GM12873 (cell line): ENCODE data around the gene RMI2.

Experiments
- TF ChIP-seq, protein P1 (sequence below): IDR thresholded peaks from 2 replicates; pipeline ENCODE4 v1.5.1; 2012; ENCODE audit warnings: low read depth, mild to moderate bottlenecking, moderate library complexity, low read length, control low read depth; ENCODE audit not compliant: insufficient read depth; ENCODE audit errors: missing control alignments

RMI2 gene

DNA sequence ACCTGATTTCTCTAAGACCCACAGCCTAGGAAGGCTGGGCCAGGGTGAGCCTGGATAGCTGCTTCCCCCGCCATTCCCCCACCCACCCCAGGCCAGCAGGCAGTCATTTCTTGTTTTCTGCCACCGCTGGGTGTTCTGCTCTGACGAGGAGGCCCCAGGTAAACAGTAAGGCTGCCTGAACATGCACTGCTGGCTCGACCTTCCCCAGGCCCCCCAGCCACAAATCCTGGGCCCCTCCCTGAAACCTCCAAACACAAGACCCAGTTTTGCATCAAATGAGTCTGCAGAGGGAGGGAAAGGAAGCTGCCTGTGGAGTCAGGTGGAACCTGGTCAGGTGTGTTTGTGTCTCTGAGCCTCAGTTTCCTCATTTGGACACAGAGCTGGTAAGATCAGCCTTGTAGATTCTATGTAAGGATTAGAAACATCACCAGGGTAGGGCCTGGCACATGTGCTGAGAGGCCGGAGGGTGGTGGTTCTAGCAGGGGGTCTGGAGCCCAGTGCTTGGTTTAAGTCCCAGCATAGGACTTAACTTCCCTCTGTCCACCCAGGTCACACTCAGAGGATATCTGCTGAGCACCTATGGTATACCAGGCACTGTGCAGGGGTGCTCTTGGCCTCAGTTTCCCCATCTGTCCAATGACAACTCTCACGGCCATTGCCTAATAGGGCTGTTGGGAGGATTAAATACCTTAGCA lies 45.2 kb upstream of the RMI2 start:
- TF ChIP-seq, protein P1, sequence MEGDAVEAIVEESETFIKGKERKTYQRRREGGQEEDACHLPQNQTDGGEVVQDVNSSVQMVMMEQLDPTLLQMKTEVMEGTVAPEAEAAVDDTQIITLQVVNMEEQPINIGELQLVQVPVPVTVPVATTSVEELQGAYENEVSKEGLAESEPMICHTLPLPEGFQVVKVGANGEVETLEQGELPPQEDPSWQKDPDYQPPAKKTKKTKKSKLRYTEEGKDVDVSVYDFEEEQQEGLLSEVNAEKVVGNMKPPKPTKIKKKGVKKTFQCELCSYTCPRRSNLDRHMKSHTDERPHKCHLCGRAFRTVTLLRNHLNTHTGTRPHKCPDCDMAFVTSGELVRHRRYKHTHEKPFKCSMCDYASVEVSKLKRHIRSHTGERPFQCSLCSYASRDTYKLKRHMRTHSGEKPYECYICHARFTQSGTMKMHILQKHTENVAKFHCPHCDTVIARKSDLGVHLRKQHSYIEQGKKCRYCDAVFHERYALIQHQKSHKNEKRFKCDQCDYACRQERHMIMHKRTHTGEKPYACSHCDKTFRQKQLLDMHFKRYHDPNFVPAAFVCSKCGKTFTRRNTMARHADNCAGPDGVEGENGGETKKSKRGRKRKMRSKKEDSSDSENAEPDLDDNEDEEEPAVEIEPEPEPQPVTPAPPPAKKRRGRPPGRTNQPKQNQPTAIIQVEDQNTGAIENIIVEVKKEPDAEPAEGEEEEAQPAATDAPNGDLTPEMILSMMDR = no peak

DNA sequence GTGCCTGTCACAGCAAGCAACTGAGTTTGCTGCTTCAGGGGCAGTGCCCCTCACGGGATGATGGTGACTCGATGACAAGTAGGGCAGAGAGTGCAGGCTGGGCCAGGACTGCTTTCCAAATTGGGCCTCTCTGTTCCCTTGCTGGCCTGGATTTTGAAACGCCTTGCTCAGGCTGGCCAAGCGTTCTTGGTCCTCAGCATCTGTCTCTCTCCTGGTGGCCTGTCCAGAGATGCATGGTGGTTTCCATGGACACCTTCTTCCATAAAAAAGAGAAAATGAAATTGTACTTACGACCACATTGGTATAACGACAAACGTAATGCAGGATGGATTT lies 44.7 kb upstream of the RMI2 start:
- TF ChIP-seq, protein P1 = no peak

DNA sequence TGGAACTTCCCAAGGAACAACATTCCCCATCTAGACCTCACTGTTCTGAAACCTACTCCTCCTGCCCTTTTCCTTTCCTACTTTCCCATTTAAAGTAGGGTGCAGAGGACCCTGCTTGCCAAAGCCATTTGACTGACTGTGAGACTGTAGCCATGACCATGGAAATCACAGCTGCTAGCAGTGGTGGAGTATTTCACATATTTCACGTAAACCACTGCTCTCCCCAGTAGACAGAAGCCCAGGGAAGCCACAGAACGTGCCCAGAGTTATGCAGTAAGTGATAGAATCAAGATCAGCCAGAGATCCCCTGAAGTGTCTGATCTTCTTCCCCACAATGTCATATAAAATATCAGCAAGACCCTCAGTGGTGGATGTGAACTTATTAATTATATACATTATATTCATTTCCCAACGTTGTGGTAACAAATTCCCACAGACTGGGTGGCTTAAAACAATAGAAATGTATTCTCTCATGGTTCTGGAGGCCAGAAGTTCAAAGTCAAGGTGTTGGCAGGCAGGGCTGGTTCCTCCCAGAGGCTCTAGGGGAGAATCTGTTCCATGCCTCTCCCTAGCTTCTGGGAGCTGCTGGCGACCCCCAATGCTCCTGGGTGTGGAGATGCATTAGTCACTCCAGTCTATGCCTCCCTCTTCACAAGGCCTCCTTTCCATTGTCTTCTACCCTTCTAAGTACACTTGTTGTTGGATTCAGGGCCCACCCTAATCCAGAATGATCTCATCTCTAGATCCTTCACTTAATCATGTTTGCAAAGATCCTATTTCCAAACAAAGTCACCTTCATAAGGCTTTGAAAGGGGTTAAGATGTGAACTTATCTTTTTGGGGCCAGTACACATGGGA lies 43.4 kb upstream of the RMI2 start:
- TF ChIP-seq, protein P1 = no peak

DNA sequence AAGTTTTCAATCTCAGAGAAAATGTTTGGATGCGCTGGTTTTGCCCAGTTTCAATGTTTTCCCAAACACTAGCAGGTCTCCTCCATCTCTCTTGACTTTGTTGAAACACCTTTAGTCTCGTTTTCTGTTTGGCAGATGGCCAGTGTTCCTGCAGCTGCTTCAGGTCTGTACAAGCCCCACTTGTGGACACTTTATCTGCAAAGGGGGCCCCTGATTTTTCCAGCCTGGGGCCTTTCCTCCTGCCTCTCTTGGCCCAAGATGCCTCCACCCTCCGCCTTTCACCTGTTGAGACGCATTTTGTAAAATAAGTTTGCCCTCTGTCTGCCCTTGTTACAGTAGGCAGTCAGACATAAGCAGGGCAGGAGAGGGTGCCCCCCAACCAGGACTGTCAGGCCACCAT lies 42.3 kb upstream of the RMI2 start:
- TF ChIP-seq, protein P1 = no peak

DNA sequence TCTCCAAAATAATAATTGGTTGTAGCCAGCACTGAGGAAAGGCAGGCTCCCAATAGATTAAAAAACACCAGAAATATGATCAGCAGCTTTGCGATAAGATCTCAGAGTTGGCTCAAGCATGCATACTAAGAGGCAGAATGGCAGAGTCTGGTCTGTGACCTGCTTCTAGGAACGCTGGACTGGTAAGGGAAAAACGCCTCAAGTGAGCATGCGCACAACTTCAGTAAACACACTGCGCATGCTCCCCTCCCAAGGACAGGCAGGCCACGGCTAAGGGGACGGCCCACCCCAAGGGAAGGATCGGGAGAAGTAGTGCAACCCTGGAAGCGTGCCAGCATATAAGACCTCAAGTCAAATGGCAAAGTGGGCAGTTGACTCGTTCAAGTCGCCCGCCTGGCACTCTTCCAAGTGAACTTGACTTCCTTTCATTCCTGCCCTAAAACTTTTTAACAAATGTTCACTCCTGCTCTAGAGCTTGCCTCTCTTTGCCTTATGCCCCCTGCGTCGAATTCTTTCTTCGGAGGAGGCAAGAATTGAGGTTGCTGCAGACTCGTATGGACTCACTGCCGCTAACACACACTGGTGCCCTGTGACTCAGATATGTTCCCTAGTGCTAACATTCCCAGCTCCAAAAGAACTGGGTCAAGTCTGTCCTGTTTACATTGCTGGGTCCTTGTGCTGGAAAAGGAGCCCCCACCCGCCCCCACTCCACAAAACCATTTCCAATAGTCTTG lies 41.7 kb upstream of the RMI2 start:
- TF ChIP-seq, protein P1 = no peak

DNA sequence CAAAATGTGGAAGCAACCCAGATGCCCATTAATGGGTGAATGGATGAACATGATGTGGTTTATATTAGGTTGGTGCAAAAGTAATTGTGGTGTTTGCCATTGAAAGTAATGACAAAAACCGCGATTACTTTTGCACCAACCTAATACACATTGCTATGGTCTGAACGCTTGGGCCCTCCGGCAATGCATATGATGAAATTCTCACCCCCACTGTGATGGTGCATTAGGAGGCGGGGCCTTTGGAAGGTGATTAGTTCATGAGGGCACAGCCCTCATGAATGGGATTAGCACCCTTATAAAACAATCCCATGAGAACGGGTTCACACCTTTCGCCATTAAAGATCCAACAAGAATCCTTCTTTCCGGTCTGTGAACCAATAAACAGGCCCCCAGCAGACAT lies 38.9 kb upstream of the RMI2 start:
- TF ChIP-seq, protein P1 = no peak

DNA sequence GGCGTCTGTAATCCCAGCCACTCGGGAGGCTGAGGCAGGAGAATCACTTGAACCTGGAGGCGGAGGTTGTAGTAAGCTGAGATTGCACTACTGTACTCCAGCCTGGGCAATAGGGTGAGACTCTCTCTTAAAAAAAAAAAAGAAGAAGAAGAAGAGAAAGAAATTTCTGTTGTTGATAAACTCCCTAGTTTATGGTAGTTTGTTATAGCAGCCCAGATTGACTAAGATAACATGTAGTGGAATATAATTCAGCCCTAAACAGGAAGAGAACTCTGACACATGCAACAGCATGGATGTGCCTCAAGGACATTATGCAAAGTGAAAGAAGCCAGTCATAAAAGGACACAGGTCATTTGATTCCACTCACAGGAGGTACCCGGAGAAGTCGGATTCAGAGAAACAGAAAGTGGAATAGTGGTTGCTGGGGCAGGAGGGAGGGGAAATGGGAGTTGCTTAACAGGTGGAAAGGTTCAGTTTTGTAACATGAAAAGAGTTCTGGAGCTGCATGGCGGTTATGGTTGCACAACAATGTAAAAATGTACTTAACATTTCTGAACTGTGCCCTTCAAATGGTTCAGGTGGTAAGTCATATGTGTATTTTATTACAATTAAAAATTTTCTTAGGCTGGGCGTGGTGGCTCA lies 38.1 kb upstream of the RMI2 start:
- TF ChIP-seq, protein P1 = no peak
